ENCODE measurements around the gene RHOB.

The RHOB gene

GRCh38 chr2:20481798-20482405 is 35.0 kb downstream of the RHOB start:
- 82 to 87% methylated on average over 3 to 4 of the region's 5 CpGs for WGBS, 2 experiments (ENCODE audit: insufficient coverage in 2 of 2)
- no peaks in the 10 kb centered on the region for H3K36me3 ChIP-seq (ENCODE audit: control insufficient read depth, insufficient read depth, low read length)
- H3K4me1 ChIP-seq (ENCODE audit: control insufficient read depth, insufficient read depth, low read length, poor library complexity, severe bottlenecking) = no peaks in the 10 kb centered on the region
- H3K27ac ChIP-seq (ENCODE audit: low read depth, low read length, severe bottlenecking) = no peak overlapping the region
- no peak overlapping the region for H3K4me3 ChIP-seq (ENCODE audit: extremely low read depth, insufficient read depth, low read length, poor library complexity, severe bottlenecking)
- peaks cover 4% of the 10 kb centered on the region for H3K9me3 ChIP-seq (ENCODE audit: control insufficient read depth, low read length)

- Histone ChIP-seq H3K27ac (ENCODE audit: low read depth, low read length, severe bottlenecking) (no peak overlapping the region), H3K36me3 (ENCODE audit: control insufficient read depth, insufficient read depth, low read length) (no peaks in the 10 kb centered on the region), H3K9me3 (ENCODE audit: control insufficient read depth, low read length) (peaks cover 4% of the 10 kb centered on the region), H3K4me3 (ENCODE audit: extremely low read depth, insufficient read depth, low read length, poor library complexity, severe bottlenecking) (no peak overlapping the region), H3K4me1 (ENCODE audit: control insufficient read depth, insufficient read depth, low read length, poor library complexity, severe bottlenecking) (peaks cover 4% of the 10 kb centered on the region)
- WGBS, 2 experiments (ENCODE audit: insufficient coverage in 2 of 2) = 97% methylated on average over 3 of the region's 3 CpGs
Observed at GRCh38 chr2:20482725-20483124, 35.9 kb downstream of the RHOB start.

- Histone ChIP-seq H3K4me3 (ENCODE audit: extremely low read depth, insufficient read depth, low read length, poor library complexity, severe bottlenecking) (no peak overlapping the region), H3K9me3 (ENCODE audit: control insufficient read depth, low read length) (peaks cover 3% of the 10 kb centered on the region), H3K36me3 (ENCODE audit: control insufficient read depth, insufficient read depth, low read length) (no peaks in the 10 kb centered on the region), H3K4me1 (ENCODE audit: control insufficient read depth, insufficient read depth, low read length, poor library complexity, severe bottlenecking) (peaks cover 10% of the 10 kb centered on the region), H3K27ac (ENCODE audit: low read depth, low read length, severe bottlenecking) (no peak overlapping the region)
- WGBS, 2 experiments (ENCODE audit: insufficient coverage in 2 of 2) = 83 to 100% methylated on average over 2 to 5 of the region's 7 CpGs
Observed at GRCh38 chr2:20483194-20483895, 36.5 kb downstream of the RHOB start.

GRCh38 chr2:20484034-20484617 is 37.3 kb downstream of the RHOB start:
- WGBS, 2 experiments (ENCODE audit: insufficient coverage in 2 of 2) = 87 to 93% methylated on average over 5 to 6 of the region's 6 CpGs
- Histone ChIP-seq H3K4me1 (ENCODE audit: control insufficient read depth, insufficient read depth, low read length, poor library complexity, severe bottlenecking) (peaks cover 16% of the 10 kb centered on the region), H3K9me3 (ENCODE audit: control insufficient read depth, low read length) (no peaks in the 10 kb centered on the region), H3K36me3 (ENCODE audit: control insufficient read depth, insufficient read depth, low read length) (no peaks in the 10 kb centered on the region), H3K4me3 (ENCODE audit: extremely low read depth, insufficient read depth, low read length, poor library complexity, severe bottlenecking) (no peak overlapping the region), H3K27ac (ENCODE audit: low read depth, low read length, severe bottlenecking) (no peak overlapping the region)

- WGBS, 2 experiments (ENCODE audit: insufficient coverage in 2 of 2) = 91 to 100% methylated on average over 4 to 5 of the region's 8 CpGs
- Histone ChIP-seq H3K4me3 (ENCODE audit: extremely low read depth, insufficient read depth, low read length, poor library complexity, severe bottlenecking) (no peak overlapping the region), H3K27ac (ENCODE audit: low read depth, low read length, severe bottlenecking) (no peak overlapping the region), H3K4me1 (ENCODE audit: control insufficient read depth, insufficient read depth, low read length, poor library complexity, severe bottlenecking) (peaks cover 16% of the 10 kb centered on the region), H3K9me3 (ENCODE audit: control insufficient read depth, low read length) (no peaks in the 10 kb centered on the region), H3K36me3 (ENCODE audit: control insufficient read depth, insufficient read depth, low read length) (no peaks in the 10 kb centered on the region)
Observed at GRCh38 chr2:20484810-20485611, 38.1 kb downstream of the RHOB start.

- no peaks in the 10 kb centered on the region for H3K36me3 ChIP-seq (ENCODE audit: control insufficient read depth, insufficient read depth, low read length)
- H3K4me1 ChIP-seq (ENCODE audit: control insufficient read depth, insufficient read depth, low read length, poor library complexity, severe bottlenecking) = peaks cover 17% of the 10 kb centered on the region
- H3K9me3 ChIP-seq (ENCODE audit: control insufficient read depth, low read length) = no peaks in the 10 kb centered on the region
- no peak overlapping the region for H3K27ac ChIP-seq (ENCODE audit: low read depth, low read length, severe bottlenecking)
- H3K4me3 ChIP-seq (ENCODE audit: extremely low read depth, insufficient read depth, low read length, poor library complexity, severe bottlenecking) = no peak overlapping the region
- WGBS, 2 experiments (ENCODE audit: insufficient coverage in 2 of 2) = 89 to 91% methylated on average over 7 of the region's 7 CpGs
Observed at GRCh38 chr2:20485612-20486388, 38.9 kb downstream of the RHOB start.

GRCh38 chr2:20486571-20486970 is 39.7 kb downstream of the RHOB start:
- 88 to 92% methylated on average over 2 of the region's 3 CpGs for WGBS, 2 experiments (ENCODE audit: insufficient coverage in 2 of 2)
- H3K27ac ChIP-seq (ENCODE audit: low read depth, low read length, severe bottlenecking) = no peak overlapping the region
- H3K4me1 ChIP-seq (ENCODE audit: control insufficient read depth, insufficient read depth, low read length, poor library complexity, severe bottlenecking) = peaks cover 22% of the 10 kb centered on the region
- H3K36me3 ChIP-seq (ENCODE audit: control insufficient read depth, insufficient read depth, low read length) = no peaks in the 10 kb centered on the region
- H3K9me3 ChIP-seq (ENCODE audit: control insufficient read depth, low read length) = no peaks in the 10 kb centered on the region
- no peak overlapping the region for H3K4me3 ChIP-seq (ENCODE audit: extremely low read depth, insufficient read depth, low read length, poor library complexity, severe bottlenecking)

GRCh38 chr2:20487030-20487391 is 40.1 kb downstream of the RHOB start:
- H3K36me3 ChIP-seq (ENCODE audit: control insufficient read depth, insufficient read depth, low read length) = no peaks in the 10 kb centered on the region
- no peak overlapping the region for H3K27ac ChIP-seq (ENCODE audit: low read depth, low read length, severe bottlenecking)
- H3K9me3 ChIP-seq (ENCODE audit: control insufficient read depth, low read length) = no peaks in the 10 kb centered on the region
- H3K4me3 ChIP-seq (ENCODE audit: extremely low read depth, insufficient read depth, low read length, poor library complexity, severe bottlenecking) = no peak overlapping the region
- H3K4me1 ChIP-seq (ENCODE audit: control insufficient read depth, insufficient read depth, low read length, poor library complexity, severe bottlenecking) = peaks cover 27% of the 10 kb centered on the region
- WGBS, 2 experiments (ENCODE audit: insufficient coverage in 2 of 2) = 86 to 90% methylated on average over 2 to 3 of the region's 3 CpGs

GRCh38 chr2:20487392-20488174 is 40.7 kb downstream of the RHOB start:
- peaks cover 33% of the 10 kb centered on the region for H3K4me1 ChIP-seq (ENCODE audit: control insufficient read depth, insufficient read depth, low read length, poor library complexity, severe bottlenecking)
- 31 to 34% methylated on average over 6 to 8 of the region's 9 CpGs for WGBS, 2 experiments (ENCODE audit: insufficient coverage in 2 of 2)
- no peak overlapping the region for H3K4me3 ChIP-seq (ENCODE audit: extremely low read depth, insufficient read depth, low read length, poor library complexity, severe bottlenecking)
- peak overlapping the region; percentile 76 for H3K27ac ChIP-seq (ENCODE audit: low read depth, low read length, severe bottlenecking)
- no peaks in the 10 kb centered on the region for H3K36me3 ChIP-seq (ENCODE audit: control insufficient read depth, insufficient read depth, low read length)
- H3K9me3 ChIP-seq (ENCODE audit: control insufficient read depth, low read length) = no peaks in the 10 kb centered on the region

Data from mesodermal cell (in vitro differentiated cells).